ENCODE data around the gene GGT7. TPM values are rescaled to one million over a fixed set of nuclear protein-coding genes. Genes with fewer than 3 reads are reported as not detected.
"Not testable (repeated sequence)": the region's sequence is repeated elsewhere in the genome, so short reads cannot be mapped to it uniquely, and the experiment has no call there.

The GGT7 gene
- total RNA-seq, 1 donor from 2014 or later, result 13.7 TPM

GRCh38 chr20:34824806-34825529 lies 47.7 kb downstream of the GGT7 start:
- intact Hi-C loops (cut with micrococcal nuclease), result loop anchor here (1.0 to 10.0 kb wide), 12 partner anchors 9 to 717 kb away; partner anchors contain the start of genes ACSS2, CEP250, DYNLRB1 and EDEM2
- Mint-ChIP-seq H3K27ac (peak overlapping the region; percentile 91), H3K4me1 (ENCODE audit: low read depth) (peaks cover 30% of the 10 kb centered on the region), H3K9me3 (no peaks in the 10 kb centered on the region), H3K27me3 (ENCODE audit: insufficient read depth) (peaks cover 10% of the 10 kb centered on the region), H3K4me3 (peak overlapping the region; percentile 97), H3K36me3 (ENCODE audit: low read depth) (peaks cover 8% of the 10 kb centered on the region)
- peak; percentile 64 for DNase-seq (ENCODE audit: low spot score)

- Mint-ChIP-seq H3K27me3 (ENCODE audit: insufficient read depth) (peaks cover 10% of the 10 kb centered on the region), H3K36me3 (ENCODE audit: low read depth) (peaks cover 8% of the 10 kb centered on the region), H3K9me3 (no peaks in the 10 kb centered on the region), H3K4me3 (peak overlapping the region; percentile 97), H3K27ac (peak overlapping the region; percentile 91), H3K4me1 (ENCODE audit: low read depth) (peaks cover 30% of the 10 kb centered on the region)
- DNase-seq (ENCODE audit: low spot score), result peak; percentile 73
- intact Hi-C loops (cut with micrococcal nuclease), result loop anchor here (1.0 to 10.0 kb wide), 6 partner anchors 131 to 630 kb away; partner anchors contain the start of genes CEP250, DYNLRB1, GSS and ITCH
These were observed 48.2 kb downstream of the GGT7 start for GRCh38 chr20:34824452-34824805.

- Mint-ChIP-seq H3K27ac (peak overlapping the region; percentile 91), H3K36me3 (ENCODE audit: low read depth) (peaks cover 8% of the 10 kb centered on the region), H3K4me3 (peak overlapping the region; percentile 97), H3K4me1 (ENCODE audit: low read depth) (peaks cover 30% of the 10 kb centered on the region), H3K9me3 (no peaks in the 10 kb centered on the region), H3K27me3 (ENCODE audit: insufficient read depth) (peaks cover 8% of the 10 kb centered on the region)
- DNase-seq (ENCODE audit: low spot score), result no peak
- intact Hi-C loops (cut with micrococcal nuclease), result loop anchor here (1.0 to 10.0 kb wide), 6 partner anchors 131 to 631 kb away; partner anchors contain the start of genes CEP250, DYNLRB1, GSS and ITCH
These were observed 48.6 kb downstream of the GGT7 start for GRCh38 chr20:34824026-34824425.

GRCh38 chr20:34820805-34821578 lies 51.7 kb downstream of the GGT7 start:
- no peak overlapping the region for H3K27ac Mint-ChIP-seq
- H3K9me3 Mint-ChIP-seq, result no peaks in the 10 kb centered on the region
- H3K4me1 Mint-ChIP-seq (ENCODE audit: low read depth), result peaks cover 34% of the 10 kb centered on the region
- no peak for DNase-seq (ENCODE audit: low spot score)
- H3K4me3 Mint-ChIP-seq, result no peak overlapping the region
- H3K27me3 Mint-ChIP-seq (ENCODE audit: insufficient read depth), result no peaks in the 10 kb centered on the region
- intact Hi-C loops (cut with micrococcal nuclease), result loop anchor here (10.0 kb wide), 1 partner anchor 634 kb away; the partner anchor contains the start of gene CEP250
- peaks cover 8% of the 10 kb centered on the region for H3K36me3 Mint-ChIP-seq (ENCODE audit: low read depth)

GRCh38 chr20:34817801-34818200 lies 54.9 kb downstream of the GGT7 start:
- H3K27ac Mint-ChIP-seq, result no peak overlapping the region
- H3K9me3 Mint-ChIP-seq, result no peaks in the 10 kb centered on the region
- intact Hi-C loops (cut with micrococcal nuclease), result no loop called here
- H3K4me1 Mint-ChIP-seq (ENCODE audit: low read depth), result peaks cover 27% of the 10 kb centered on the region
- H3K36me3 Mint-ChIP-seq (ENCODE audit: low read depth), result peaks cover 2% of the 10 kb centered on the region
- no peak overlapping the region for H3K4me3 Mint-ChIP-seq
- H3K27me3 Mint-ChIP-seq (ENCODE audit: insufficient read depth), result no peaks in the 10 kb centered on the region
- DNase-seq (ENCODE audit: low spot score), result no peak

GRCh38 chr20:34817072-34817471 lies 55.6 kb downstream of the GGT7 start:
- intact Hi-C loops (cut with micrococcal nuclease), result no loop called here
- H3K27ac Mint-ChIP-seq, result no peak overlapping the region

GRCh38 chr20:34815636-34816035 lies 57.0 kb downstream of the GGT7 start:
- no peaks in the 10 kb centered on the region for H3K9me3 Mint-ChIP-seq
- no peaks in the 10 kb centered on the region for H3K36me3 Mint-ChIP-seq (ENCODE audit: low read depth)
- H3K27me3 Mint-ChIP-seq (ENCODE audit: insufficient read depth), result no peaks in the 10 kb centered on the region
- H3K4me1 Mint-ChIP-seq (ENCODE audit: low read depth), result peaks cover 7% of the 10 kb centered on the region
- no peak overlapping the region for H3K27ac Mint-ChIP-seq
- intact Hi-C loops (cut with micrococcal nuclease), result no loop called here
- no peak for DNase-seq (ENCODE audit: low spot score)
- H3K4me3 Mint-ChIP-seq, result no peak overlapping the region

More at GRCh38 chr20:34817072-34817471, 55.6 kb downstream of the GGT7 start:
- H3K27me3 Mint-ChIP-seq (ENCODE audit: insufficient read depth), result no peaks in the 10 kb centered on the region
- H3K4me1 Mint-ChIP-seq (ENCODE audit: low read depth), result peaks cover 21% of the 10 kb centered on the region
- no peak overlapping the region for H3K4me3 Mint-ChIP-seq
- H3K36me3 Mint-ChIP-seq (ENCODE audit: low read depth), result peaks cover 2% of the 10 kb centered on the region
- no peaks in the 10 kb centered on the region for H3K9me3 Mint-ChIP-seq
- no peak for DNase-seq (ENCODE audit: low spot score)

GRCh38 chr20:34808583-34808982 lies 64.1 kb downstream of the GGT7 start:
- Mint-ChIP-seq H3K27me3 (ENCODE audit: insufficient read depth) (no peaks in the 10 kb centered on the region), H3K4me1 (ENCODE audit: low read depth) (peaks cover 12% of the 10 kb centered on the region), H3K36me3 (ENCODE audit: low read depth) (no peaks in the 10 kb centered on the region)

GRCh38 chr20:34807944-34808465 lies 64.7 kb downstream of the GGT7 start:
- H3K27ac Mint-ChIP-seq; H3K4me3 Mint-ChIP-seq; H3K36me3 Mint-ChIP-seq (ENCODE audit: low read depth); DNase-seq (ENCODE audit: low spot score); H3K9me3 Mint-ChIP-seq; intact Hi-C loops (cut with micrococcal nuclease); H3K27me3 Mint-ChIP-seq (ENCODE audit: insufficient read depth): not testable (repeated sequence)
- H3K4me1 Mint-ChIP-seq (ENCODE audit: low read depth), result peaks cover 12% of the 10 kb centered on the region

More at GRCh38 chr20:34808583-34808982, 64.1 kb downstream of the GGT7 start:
- intact Hi-C loops (cut with micrococcal nuclease), result no loop called here
- no peak for DNase-seq (ENCODE audit: low spot score)
- Mint-ChIP-seq H3K9me3 (no peaks in the 10 kb centered on the region), H3K4me3 (no peak overlapping the region), H3K27ac (no peak overlapping the region)

- H3K27ac Mint-ChIP-seq, result no peak overlapping the region
- intact Hi-C loops (cut with micrococcal nuclease), result no loop called here
- peaks cover under 1% of the 10 kb centered on the region for H3K36me3 Mint-ChIP-seq (ENCODE audit: low read depth)
- DNase-seq (ENCODE audit: low spot score), result no peak
- no peaks in the 10 kb centered on the region for H3K27me3 Mint-ChIP-seq (ENCODE audit: insufficient read depth)
- peaks cover 12% of the 10 kb centered on the region for H3K4me1 Mint-ChIP-seq (ENCODE audit: low read depth)
- H3K9me3 Mint-ChIP-seq, result no peaks in the 10 kb centered on the region
- no peak overlapping the region for H3K4me3 Mint-ChIP-seq
These were observed 66.4 kb downstream of the GGT7 start for GRCh38 chr20:34806255-34806654.

GRCh38 chr20:34798871-34799270 lies 73.8 kb downstream of the GGT7 start:
- no peak overlapping the region for H3K4me3 Mint-ChIP-seq

GRCh38 chr20:34798328-34798727 lies 74.3 kb downstream of the GGT7 start:
- Mint-ChIP-seq H3K9me3 (no peaks in the 10 kb centered on the region), H3K27me3 (ENCODE audit: insufficient read depth) (no peaks in the 10 kb centered on the region), H3K27ac (no peak overlapping the region), H3K36me3 (ENCODE audit: low read depth) (peaks cover 6% of the 10 kb centered on the region), H3K4me1 (ENCODE audit: low read depth) (peaks cover 14% of the 10 kb centered on the region), H3K4me3 (no peak overlapping the region)
- intact Hi-C loops (cut with micrococcal nuclease), result no loop called here
- DNase-seq (ENCODE audit: low spot score), result no peak

More at GRCh38 chr20:34798871-34799270, 73.8 kb downstream of the GGT7 start:
- no peaks in the 10 kb centered on the region for H3K9me3 Mint-ChIP-seq
- H3K27ac Mint-ChIP-seq, result no peak overlapping the region
- no peak for DNase-seq (ENCODE audit: low spot score)
- no peaks in the 10 kb centered on the region for H3K27me3 Mint-ChIP-seq (ENCODE audit: insufficient read depth)
- intact Hi-C loops (cut with micrococcal nuclease), result no loop called here
- H3K36me3 Mint-ChIP-seq (ENCODE audit: low read depth), result peaks cover 6% of the 10 kb centered on the region
- H3K4me1 Mint-ChIP-seq (ENCODE audit: low read depth), result peaks cover 14% of the 10 kb centered on the region
